ENCODE measurements around the gene TGFBR2.
A peak's percentile ranks its signal among the peaks of the same experiment; 100 is the strongest.

The TGFBR2 gene

GRCh38 chr3:30688776-30689641 lies 82.6 kb downstream of the TGFBR2 start:
- TF ChIP-seq CTCF (IDR thresholded peaks at IDR 0.05; ENCODE audit: borderline replicate concordance, insufficient read depth, low read depth, low read length) = no peak
- H3K4me3 ChIP-seq (ENCODE audit: low read depth, low read length) = no peak overlapping the region

GRCh38 chr3:30690199-30690598 lies 83.8 kb downstream of the TGFBR2 start:
- no peak overlapping the region for H3K4me3 ChIP-seq (ENCODE audit: low read depth, low read length)
- TF ChIP-seq CTCF (IDR thresholded peaks at IDR 0.05; ENCODE audit: borderline replicate concordance, insufficient read depth, low read depth, low read length) = no peak

- H3K4me3 ChIP-seq (ENCODE audit: low read depth, low read length) = no peak overlapping the region
- TF ChIP-seq CTCF (IDR thresholded peaks at IDR 0.05; ENCODE audit: borderline replicate concordance, insufficient read depth, low read depth, low read length) = no peak
These were observed 85.0 kb downstream of the TGFBR2 start for GRCh38 chr3:30691249-30691880.

- H3K4me3 ChIP-seq (ENCODE audit: low read depth, low read length) = no peak overlapping the region
- no peak for TF ChIP-seq CTCF (IDR thresholded peaks at IDR 0.05; ENCODE audit: borderline replicate concordance, insufficient read depth, low read depth, low read length)
These were observed 85.5 kb downstream of the TGFBR2 start for GRCh38 chr3:30691944-30692343.

- H3K4me3 ChIP-seq (ENCODE audit: low read depth, low read length) = no peak overlapping the region
- no peak for TF ChIP-seq CTCF (IDR thresholded peaks at IDR 0.05; ENCODE audit: borderline replicate concordance, insufficient read depth, low read depth, low read length)
These were observed 86.2 kb downstream of the TGFBR2 start for GRCh38 chr3:30692498-30693130.

GRCh38 chr3:30693470-30694120 lies 87.2 kb downstream of the TGFBR2 start:
- no peak overlapping the region for H3K4me3 ChIP-seq (ENCODE audit: low read depth, low read length)
- TF ChIP-seq CTCF (IDR thresholded peaks at IDR 0.05; ENCODE audit: borderline replicate concordance, insufficient read depth, low read depth, low read length) = peak; percentile 61
